ENCODE results near the gene BCL11A. TPM values are rescaled to one million over a fixed set of nuclear protein-coding genes. Genes with fewer than 3 reads are reported as not detected.
"Not testable (repeated sequence)": the region's sequence is repeated elsewhere in the genome, so short reads cannot be mapped to it uniquely, and the experiment has no call there.

BCL11A gene
- total RNA-seq, 1 experiment from 2014 or later: 0.11 TPM

DNA sequence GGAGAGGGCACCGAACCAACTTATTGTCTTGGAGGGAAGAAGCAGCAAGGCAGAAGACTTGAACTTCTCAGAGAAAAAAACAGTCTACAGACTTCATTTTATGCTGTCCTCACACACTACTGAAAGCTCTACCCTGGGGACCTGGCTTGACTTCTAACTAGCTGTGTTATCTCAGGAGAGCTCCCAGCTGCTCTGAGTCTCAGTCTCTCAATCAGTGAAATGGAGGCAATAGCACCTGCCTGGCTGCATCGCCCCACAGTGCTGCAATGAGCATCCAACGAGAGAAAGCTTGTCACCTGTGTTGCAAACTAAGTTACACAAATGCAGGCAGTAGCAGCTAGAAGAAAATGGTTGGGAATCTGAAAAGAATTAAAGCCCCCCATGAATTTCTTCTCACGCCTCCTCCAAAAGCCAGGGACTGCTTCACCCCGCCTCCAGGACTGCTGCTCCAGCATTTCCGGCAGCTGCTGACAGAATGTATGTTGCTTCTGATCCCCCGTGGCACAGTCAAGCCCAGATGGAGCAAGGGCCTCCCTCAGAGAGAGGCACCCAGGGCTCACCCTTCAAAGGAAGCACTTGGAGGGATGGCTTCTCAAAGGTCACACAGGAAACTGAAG, 116.3 kb downstream of the BCL11A start:
- DNase-seq (ENCODE audit: low read depth): no peak

- no peak for DNase-seq (ENCODE audit: low read depth)
Observed at GRCh38 chr2:60433018-60433596, 120.3 kb downstream of the BCL11A start.

DNA sequence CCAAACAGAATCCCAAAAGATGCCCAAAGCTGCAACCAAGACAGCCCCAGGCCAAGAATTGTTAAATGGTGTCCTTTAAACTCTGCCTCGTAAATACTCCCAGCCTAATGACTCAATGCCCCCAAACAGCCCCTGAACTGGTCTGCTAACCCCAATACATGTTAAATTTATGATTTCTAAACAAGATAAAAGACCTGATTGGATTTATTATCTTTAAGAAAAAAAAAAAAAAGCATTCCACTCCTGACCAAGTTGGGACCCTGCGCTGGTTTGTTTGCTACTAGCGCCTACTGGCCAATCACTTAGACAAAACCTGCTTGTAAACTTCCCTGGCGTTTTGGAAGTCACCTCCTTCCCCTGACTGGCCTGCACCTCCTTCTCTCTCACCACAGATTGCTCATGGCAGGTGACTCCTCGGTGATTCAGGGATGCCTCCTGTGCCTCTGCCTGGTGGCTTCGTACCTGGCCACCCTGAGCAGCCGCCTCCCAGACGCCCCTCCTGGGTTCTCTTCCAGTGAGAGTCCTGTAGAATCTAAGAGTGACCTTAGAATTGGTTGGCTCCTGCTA, 121.3 kb downstream of the BCL11A start:
- DNase-seq (ENCODE audit: low read depth): no peak

DNA sequence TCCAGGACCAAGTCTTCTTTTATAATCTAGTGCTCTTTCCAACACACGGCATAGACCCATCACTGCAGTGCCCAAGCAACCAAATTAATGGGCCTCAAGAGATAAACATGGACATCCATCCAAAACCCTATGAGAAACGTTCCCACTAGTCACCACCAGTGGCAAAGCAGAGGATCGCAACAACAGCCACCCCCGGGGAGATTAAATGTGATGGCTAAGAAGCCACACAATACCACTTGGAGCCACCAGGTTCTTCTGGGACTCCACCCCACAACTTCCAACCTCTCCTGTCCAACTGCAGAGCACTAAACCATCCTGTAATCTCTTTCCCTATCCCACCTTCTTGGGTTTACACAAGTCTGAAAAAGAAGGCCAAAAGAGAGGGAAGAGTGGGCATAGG, 123.8 kb downstream of the BCL11A start:
- no peak for DNase-seq (ENCODE audit: low read depth)

DNA sequence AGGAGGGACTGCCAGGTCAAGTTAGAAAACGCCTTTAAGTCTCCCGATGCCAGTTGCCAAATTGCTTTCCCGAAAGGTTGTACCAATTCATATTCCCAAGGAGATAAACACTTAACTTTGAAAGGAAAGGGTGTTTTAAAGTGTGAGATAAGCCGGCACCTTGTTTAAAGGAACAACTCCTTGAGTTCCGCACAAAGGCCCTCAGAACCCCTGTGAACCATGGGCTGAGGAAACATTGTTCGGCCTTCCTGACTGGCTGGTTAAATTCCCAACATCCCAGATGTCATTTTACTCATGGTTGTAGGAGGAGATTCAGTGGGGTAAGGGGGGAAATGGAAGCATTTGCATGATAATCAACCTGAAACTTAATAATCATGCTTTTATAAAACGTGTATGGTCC, 126.6 kb downstream of the BCL11A start:
- no peak for DNase-seq (ENCODE audit: low read depth)

GRCh38 chr2:60426341-60426740, 127.1 kb downstream of the BCL11A start:
- no peak for DNase-seq (ENCODE audit: low read depth)

- DNase-seq (ENCODE audit: low read depth): no peak
Observed at GRCh38 chr2:60424233-60424632, 129.2 kb downstream of the BCL11A start.

DNA sequence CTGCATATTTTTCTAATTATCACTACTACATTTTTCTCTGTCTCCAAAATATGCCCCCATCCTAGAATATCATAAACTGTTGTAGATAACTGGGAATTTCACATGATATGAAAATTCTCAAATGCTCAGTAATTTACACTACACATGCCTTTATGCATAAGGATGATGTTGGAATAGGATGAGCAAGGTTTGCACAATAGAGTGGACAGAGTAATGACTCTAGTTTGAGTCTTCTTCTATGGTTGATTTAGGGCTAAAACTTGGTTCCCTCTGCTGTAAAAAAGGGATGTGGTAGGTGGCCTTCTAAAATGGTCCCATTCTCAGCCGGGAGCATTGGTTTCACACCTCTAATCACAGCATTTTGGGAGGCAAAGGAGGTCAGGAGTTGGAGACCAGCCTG, 129.9 kb downstream of the BCL11A start:
- DNase-seq (ENCODE audit: low read depth): no peak

- no peak for DNase-seq (ENCODE audit: low read depth)
Observed at GRCh38 chr2:60422826-60423483, 130.5 kb downstream of the BCL11A start.

- not testable (repeated sequence) for DNase-seq (ENCODE audit: low read depth)
Observed at GRCh38 chr2:60417210-60417609, 136.2 kb downstream of the BCL11A start.

DNA sequence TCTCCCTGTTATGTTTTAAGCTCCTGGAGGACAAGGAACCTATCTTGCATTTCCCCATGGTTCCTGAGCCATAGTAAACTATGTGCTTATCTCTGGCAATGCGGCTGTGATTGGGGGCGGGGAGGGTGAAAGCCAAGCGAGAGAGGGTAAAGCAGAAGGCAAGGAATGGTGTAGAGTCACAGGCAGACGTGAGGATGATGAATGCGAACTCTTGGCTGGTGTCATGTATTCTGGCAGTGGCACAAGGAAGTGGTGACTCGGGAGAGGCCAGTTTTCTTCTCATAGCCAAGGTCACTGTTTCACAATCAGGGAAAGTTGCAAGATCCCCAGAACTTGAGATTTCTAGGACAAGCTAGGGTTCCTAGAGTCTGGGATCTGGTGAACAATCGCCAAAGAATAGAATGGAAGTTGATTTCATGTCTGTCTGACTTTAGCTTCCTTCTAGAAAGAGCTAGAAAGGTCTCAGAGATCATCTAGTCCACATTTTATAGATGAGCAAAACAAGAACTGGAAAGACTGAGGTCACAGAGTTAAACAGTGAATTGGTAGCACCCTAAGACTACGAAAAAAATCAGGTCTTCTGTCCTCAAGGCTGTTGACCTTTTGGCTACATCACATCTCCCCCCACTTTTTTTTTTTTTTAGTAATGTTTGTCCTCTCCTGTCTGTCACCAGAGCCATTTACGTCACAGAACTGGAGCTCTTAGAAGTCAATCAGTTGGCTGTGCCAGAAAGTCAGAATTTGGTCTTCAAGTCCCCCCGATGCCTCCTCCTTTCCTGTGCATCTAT, 137.0 kb downstream of the BCL11A start:
- DNase-seq (ENCODE audit: low read depth): no peak

DNA sequence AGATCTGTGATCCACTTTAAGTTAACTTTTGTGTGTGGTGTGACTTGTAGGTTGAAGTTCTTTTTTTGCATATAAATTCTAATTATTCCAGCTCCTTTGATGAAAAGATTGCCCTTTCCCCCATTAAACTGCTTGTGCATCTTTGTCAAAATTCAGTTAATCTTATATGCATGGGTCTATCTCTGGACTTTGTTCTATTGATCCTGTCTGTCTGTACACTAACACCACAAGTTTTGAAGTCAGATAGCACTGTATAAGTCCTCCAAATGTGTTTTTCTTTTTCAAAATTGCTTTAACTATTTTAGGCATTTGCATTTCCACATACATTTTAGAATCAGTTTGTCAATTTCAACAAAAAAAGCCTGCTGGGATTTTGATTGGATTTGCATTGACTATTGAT, 137.6 kb downstream of the BCL11A start:
- DNase-seq (ENCODE audit: low read depth): no peak

DNA sequence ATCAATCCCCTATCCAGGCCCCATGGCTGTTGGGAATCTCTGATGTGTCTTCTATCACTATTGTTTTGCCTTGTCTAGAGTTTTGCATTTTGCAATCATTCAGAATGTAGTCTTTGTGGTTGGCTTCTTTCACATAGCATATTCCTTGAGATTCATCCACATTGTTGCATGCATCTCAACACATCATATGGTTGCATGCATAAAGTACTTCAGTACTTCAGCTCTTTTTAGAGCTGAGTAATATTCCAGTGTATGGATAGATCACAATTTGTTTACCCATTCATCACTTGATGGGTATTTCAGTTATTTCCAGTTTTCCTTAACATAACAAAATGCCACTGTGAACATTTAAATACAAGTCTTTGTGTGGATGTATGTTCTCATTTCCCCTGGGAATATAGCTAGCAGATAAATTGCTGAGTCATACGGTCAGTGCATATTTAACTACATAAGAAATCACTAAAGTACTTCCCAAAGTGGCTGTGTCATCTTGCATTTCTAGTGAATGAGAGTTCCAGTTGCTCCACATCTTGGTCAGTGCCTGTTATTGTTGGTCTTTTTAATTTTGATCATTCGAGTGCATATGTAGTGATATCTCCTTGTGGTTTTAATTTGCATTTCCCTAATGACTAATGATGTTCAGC, 138.8 kb downstream of the BCL11A start:
- DNase-seq (ENCODE audit: low read depth): peak; percentile 1

DNA sequence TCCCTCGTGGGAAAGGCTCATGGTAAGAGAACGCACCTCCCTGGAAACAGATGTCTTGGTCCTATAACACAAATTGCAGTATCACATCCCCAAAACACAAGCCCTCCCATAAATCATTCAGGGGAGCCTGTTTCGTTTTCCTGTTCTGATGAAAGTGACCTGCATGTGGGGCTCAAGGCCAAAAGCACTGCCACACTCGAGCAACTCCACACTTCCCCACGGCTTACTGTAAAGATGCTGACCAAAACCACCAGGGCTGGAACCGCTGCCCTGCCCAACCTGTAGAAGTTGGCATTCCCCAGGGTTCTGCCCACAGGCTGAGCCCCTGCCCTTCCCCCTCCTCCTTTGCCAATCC, 139.7 kb downstream of the BCL11A start:
- DNase-seq (ENCODE audit: low read depth): no peak

GRCh38 chr2:60413069-60413813, 140.2 kb downstream of the BCL11A start:
- no peak for DNase-seq (ENCODE audit: low read depth)

DNA sequence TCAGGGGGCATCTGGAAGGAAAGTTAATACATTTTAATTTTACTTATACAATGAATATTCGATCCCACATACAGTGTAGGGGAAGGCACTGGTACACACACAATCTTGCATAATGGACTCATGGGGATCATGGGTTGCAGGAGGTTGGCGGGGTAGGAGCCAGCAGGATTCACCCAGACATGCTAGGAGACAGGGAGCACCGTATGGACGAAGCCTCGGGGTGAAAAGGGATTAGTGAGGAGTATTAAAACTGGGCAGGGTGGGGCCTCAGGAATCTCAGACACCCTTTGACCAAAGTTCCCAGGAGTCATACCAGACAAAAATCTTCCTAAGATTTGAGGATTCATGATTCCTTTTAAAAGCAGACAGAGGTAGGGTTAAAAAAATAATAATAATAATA, 140.8 kb downstream of the BCL11A start:
- no peak for DNase-seq (ENCODE audit: low read depth)

GRCh38 chr2:60412027-60412426, 141.4 kb downstream of the BCL11A start:
- DNase-seq (ENCODE audit: low read depth): no peak

- DNase-seq (ENCODE audit: low read depth): no peak
Observed at GRCh38 chr2:60411295-60411694, 142.2 kb downstream of the BCL11A start.

DNA sequence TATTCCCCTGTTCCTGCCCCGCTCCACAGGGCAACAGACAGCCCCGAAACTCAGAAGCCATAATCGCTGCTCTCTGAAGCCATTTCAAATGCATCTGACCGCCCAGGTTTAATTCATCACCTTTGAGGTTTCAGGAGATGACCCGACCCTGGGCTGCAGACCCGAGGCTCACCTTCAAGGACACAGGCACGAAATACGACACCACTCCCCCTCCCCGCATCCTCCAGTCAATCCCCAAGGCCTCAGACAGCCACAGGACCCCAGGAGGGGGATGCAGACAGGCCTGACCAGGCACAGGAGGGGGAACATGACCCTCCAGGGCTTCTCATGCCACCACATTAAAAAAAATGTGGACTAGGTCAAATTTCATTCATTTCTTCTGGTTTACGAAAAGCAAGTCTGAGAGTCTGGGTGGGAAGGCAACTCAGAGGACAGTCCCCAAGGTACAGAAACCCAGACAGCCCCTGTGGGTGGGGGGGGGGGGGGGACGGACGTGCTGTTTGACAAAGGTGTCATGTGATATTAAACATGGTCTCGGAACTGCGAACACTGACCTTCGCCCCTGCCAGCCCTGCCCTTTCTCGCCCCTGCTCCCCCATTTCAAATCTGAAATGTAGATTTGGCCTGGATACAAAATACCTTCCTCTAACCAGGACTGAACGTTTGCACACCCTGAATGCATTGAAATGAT, 142.9 kb downstream of the BCL11A start:
- no peak for DNase-seq (ENCODE audit: low read depth)

GRCh38 chr2:60409531-60409871, 144.0 kb downstream of the BCL11A start:
- DNase-seq (ENCODE audit: low read depth): no peak
